ENCODE measurements around the gene TMEM51. TPM values are rescaled to one million over a fixed set of nuclear protein-coding genes. Genes with fewer than 3 reads are reported as not detected.

The TMEM51 gene
- total RNA-seq, 1 experiment from 2014 or later = 16.6 TPM

- in situ Hi-C loops (cut with HindIII; ENCODE audit: low pct_unique_long_range_greater_than_20kb, low sequenced_read_pairs) = no loop called here
- DNase-seq (ENCODE audit: low read depth) = no peak
Observed at GRCh38 chr1:15248216-15248615, 94.7 kb downstream of the TMEM51 start.

- in situ Hi-C loops (cut with HindIII; ENCODE audit: low pct_unique_long_range_greater_than_20kb, low sequenced_read_pairs) = no loop called here
- no peak for DNase-seq (ENCODE audit: low read depth)
Observed at GRCh38 chr1:15249081-15249480, 95.5 kb downstream of the TMEM51 start.

- in situ Hi-C loops (cut with HindIII; ENCODE audit: low pct_unique_long_range_greater_than_20kb, low sequenced_read_pairs) = no loop called here
- no peak for DNase-seq (ENCODE audit: low read depth)
Observed at GRCh38 chr1:15251857-15252835, 98.6 kb downstream of the TMEM51 start.

- no peak for DNase-seq (ENCODE audit: low read depth)
- in situ Hi-C loops (cut with HindIII; ENCODE audit: low pct_unique_long_range_greater_than_20kb, low sequenced_read_pairs) = no loop called here
Observed at GRCh38 chr1:15254559-15254958, 101.0 kb downstream of the TMEM51 start.

GRCh38 chr1:15255582-15256149 is 102.1 kb downstream of the TMEM51 start:
- no peak for DNase-seq (ENCODE audit: low read depth)
- in situ Hi-C loops (cut with HindIII; ENCODE audit: low pct_unique_long_range_greater_than_20kb, low sequenced_read_pairs) = no loop called here

- in situ Hi-C loops (cut with HindIII; ENCODE audit: low pct_unique_long_range_greater_than_20kb, low sequenced_read_pairs) = no loop called here
Observed at GRCh38 chr1:15256584-15256983, 103.0 kb downstream of the TMEM51 start.

GRCh38 chr1:15257309-15257708 is 103.8 kb downstream of the TMEM51 start:
- in situ Hi-C loops (cut with HindIII; ENCODE audit: low pct_unique_long_range_greater_than_20kb, low sequenced_read_pairs) = no loop called here

More at GRCh38 chr1:15256584-15256983, 103.0 kb downstream of the TMEM51 start:
- no peak for DNase-seq (ENCODE audit: low read depth)

GRCh38 chr1:15258833-15259621 is 105.5 kb downstream of the TMEM51 start:
- in situ Hi-C loops (cut with HindIII; ENCODE audit: low pct_unique_long_range_greater_than_20kb, low sequenced_read_pairs) = no loop called here
- DNase-seq (ENCODE audit: low read depth) = no peak

More at GRCh38 chr1:15257309-15257708, 103.8 kb downstream of the TMEM51 start:
- DNase-seq (ENCODE audit: low read depth) = no peak

GRCh38 chr1:15259622-15260007 is 106.1 kb downstream of the TMEM51 start:
- in situ Hi-C loops (cut with HindIII; ENCODE audit: low pct_unique_long_range_greater_than_20kb, low sequenced_read_pairs) = no loop called here
- DNase-seq (ENCODE audit: low read depth) = no peak

GRCh38 chr1:15260418-15261154 is 107.0 kb downstream of the TMEM51 start:
- in situ Hi-C loops (cut with HindIII; ENCODE audit: low pct_unique_long_range_greater_than_20kb, low sequenced_read_pairs) = no loop called here
- DNase-seq (ENCODE audit: low read depth) = peak; percentile 30

GRCh38 chr1:15261155-15262002 is 107.8 kb downstream of the TMEM51 start:
- peak; percentile 11 for DNase-seq (ENCODE audit: low read depth)
- in situ Hi-C loops (cut with HindIII; ENCODE audit: low pct_unique_long_range_greater_than_20kb, low sequenced_read_pairs) = no loop called here

- in situ Hi-C loops (cut with HindIII; ENCODE audit: low pct_unique_long_range_greater_than_20kb, low sequenced_read_pairs) = no loop called here
- DNase-seq (ENCODE audit: low read depth) = no peak
Observed at GRCh38 chr1:15262003-15262377, 108.4 kb downstream of the TMEM51 start.

- in situ Hi-C loops (cut with HindIII; ENCODE audit: low pct_unique_long_range_greater_than_20kb, low sequenced_read_pairs) = no loop called here
- DNase-seq (ENCODE audit: low read depth) = no peak
Observed at GRCh38 chr1:15262706-15263105, 109.2 kb downstream of the TMEM51 start.

GRCh38 chr1:15264769-15265168 is 111.2 kb downstream of the TMEM51 start:
- no peak for DNase-seq (ENCODE audit: low read depth)
- in situ Hi-C loops (cut with HindIII; ENCODE audit: low pct_unique_long_range_greater_than_20kb, low sequenced_read_pairs) = no loop called here

All from Caki2 (cell line).